IPS DF 4.7 (cell line): ENCODE measurements around the gene BLM.
"Not testable (repeated sequence)": the region's sequence is repeated elsewhere in the genome, so short reads cannot be mapped to it uniquely, and the experiment has no call there.

Experiments
- DNase-seq: peaks from one replicate; pipeline ENCODE4 v3.0.0-alpha.2; 2013; ENCODE audit warnings: low spot score; ENCODE audit errors: extremely low read depth

The BLM gene

DNA sequence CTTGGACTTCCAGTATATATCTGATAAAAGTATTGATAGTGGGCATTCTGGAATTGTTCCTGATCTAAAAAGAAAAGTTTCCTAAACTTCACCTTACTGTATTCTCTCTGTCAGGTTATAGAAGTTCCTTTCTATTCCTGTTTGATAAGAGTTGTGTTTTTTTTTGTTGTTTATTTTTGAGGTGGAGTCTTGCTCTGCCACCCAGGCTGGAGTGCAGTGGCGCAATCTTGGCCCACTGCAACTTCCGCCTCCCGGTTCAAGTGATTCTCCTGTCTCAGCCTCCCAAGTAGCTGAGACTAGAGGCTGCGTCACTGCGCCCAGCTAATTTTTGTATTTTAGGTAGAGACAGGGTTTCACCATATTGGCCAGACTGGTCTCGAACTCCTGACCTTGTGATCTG is 13.1 kb downstream of the BLM start:
- DNase-seq, result no peak

DNA sequence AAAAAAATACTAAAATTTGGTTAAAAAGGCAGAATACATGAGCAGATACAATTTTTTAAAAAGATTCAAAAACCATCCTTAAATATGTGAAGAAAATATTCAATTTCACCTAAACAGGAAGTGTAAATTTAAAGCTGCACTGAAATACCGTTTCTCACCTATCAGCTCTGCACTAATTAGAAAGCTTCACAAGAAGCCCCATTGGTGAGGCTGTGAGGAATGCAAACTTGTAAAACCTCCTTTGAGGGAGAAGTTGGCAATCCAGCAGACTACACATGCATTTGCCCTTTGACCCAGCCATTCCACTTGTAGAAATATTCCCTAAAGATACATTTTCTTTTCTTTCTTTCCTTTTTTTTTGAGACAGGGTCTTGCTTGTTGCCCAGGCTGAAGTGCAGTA is 18.8 kb downstream of the BLM start:
- no peak for DNase-seq

DNA sequence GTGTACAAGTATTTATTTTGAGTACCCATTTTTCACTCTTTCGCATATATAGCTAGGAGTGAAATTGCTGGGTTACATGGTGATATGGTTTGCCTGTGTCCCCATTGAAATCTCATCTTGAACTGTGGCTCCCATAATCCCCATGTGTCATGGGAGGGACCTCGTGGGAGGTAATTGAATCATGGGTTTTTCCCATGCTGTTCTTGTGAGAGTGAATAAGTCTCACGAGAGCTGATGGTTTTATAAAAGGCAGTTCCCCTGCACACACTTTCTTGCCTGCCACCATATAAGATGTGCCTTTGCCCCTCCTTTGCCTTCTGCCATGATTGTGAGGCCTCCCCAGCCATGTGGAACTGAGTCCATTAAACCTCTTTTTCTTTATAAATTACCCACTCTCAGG is 23.4 kb downstream of the BLM start:
- DNase-seq, result not testable (repeated sequence)

DNA sequence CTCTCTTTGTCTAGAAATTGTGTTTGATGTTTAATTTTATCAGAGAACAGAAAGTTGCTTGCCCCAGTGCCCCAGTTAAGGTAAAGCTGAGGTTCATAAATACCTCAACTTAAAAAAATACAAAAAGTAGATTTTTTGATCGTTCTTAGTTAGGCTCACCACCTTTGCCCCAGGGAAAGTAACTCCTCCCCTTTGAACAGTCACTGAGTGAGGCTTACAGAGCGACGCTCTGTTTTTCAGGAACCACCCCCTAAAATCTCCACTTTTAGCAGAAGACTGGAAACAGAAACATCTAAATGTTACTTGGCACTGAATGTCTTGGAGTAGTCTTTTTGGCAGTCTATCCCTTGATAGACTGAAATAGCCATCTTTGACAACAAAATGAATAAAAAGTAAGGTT is 24.9 kb downstream of the BLM start:
- DNase-seq, result no peak

DNA sequence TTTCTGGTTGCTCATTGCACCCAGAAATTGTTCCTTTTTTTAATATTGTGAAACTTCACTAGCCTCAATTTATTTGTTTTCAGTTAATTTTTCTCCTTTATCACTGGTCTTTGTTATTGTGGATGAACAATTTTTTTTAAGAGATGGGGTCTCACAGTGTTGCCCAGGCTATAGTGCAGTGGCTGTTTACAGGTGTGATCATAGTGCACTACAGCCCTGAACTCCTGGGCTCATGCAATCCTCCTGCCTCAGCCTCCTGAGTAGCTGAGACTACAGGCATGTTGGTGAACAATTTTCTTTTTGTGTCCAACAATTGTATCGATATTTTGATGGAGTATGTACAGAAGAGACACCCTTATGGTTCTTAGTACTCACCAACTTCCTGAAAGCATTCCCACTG is 26.3 kb downstream of the BLM start:
- DNase-seq, result no peak

DNA sequence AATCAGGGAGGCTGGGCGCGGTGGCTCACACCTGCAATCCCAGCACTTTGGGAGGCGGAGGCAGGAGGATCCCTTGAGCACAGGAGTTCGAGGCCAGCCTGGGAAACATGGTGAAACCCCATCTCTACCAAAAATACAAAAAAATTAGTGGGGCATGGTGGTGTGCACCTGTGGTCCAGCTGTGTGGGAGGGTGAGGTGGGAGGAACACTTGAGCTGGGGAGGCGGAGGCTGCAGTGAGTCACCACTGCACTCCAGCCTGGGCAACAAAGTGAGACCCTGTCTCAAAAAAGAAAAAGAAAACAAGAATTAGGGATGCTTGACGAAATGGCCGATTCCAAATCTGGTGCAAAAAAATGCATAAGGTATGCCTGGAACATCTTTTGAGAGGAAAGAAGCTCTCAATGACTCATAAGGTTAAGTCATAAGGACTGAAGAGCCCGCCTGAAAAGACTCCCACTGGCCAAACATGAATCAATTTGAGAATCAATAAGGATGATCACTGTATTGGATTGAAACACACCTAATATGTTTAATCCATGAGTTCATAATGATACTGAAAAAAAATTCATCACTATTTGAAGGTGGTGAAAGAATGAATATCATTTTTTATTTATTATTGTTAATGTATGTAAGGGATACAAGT is 27.7 kb downstream of the BLM start:
- DNase-seq, result no peak

DNA sequence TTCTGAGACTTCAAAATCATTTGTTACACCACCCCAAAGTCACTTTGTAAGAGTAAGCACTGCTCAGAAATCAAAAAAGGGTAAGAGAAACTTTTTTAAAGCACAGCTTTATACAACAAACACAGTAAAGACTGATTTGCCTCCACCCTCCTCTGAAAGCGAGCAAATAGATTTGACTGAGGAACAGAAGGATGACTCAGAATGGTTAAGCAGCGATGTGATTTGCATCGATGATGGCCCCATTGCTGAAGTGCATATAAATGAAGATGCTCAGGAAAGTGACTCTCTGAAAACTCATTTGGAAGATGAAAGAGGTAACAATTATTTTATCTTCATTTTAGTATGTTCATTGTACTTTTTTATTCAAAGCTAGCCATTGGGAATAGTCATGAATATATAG is 32.6 kb downstream of the BLM start:
- no peak for DNase-seq

DNA sequence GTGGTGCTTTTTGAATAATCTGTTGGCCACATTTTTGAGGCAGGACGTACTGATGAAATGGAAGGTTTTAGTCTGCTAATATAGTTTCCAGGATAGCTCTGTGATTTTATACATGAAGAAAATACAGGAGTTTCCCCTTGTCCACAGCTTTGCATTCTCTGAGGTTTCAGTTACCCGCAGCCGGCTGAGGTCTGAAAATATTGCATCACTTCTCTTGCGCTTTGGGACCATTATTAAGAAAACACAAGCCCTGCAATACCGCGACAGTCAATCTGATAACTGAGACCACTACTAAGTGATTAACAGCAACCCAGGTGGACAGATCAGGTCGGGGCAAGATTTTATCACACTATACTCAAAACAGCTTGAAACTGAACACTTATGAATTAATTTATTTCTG is 33.0 kb downstream of the BLM start:
- DNase-seq, result no peak

DNA sequence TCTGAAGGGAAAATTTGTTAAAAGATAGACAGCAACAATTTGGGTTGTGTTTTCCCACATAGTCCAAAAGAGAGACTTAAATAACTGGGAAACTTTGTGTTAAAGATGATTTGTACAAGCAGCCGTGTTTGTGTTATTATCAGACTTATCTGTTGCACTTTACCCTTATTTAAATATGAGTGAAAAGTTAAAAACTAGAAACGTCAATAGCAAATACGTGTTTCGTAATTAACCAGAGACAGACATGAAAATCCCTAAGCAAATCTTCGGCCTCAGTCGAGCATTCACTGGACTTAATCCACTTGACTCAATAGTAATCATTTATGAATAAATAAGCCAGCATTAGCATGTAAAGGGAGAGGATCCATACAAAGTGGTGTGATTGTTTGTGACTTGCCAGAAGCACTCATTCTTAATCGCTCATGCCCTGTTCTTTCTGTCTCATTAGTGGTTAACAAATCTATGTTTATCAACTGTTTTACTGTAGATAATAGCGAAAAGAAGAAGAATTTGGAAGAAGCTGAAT is 34.2 kb downstream of the BLM start:
- no peak for DNase-seq

DNA sequence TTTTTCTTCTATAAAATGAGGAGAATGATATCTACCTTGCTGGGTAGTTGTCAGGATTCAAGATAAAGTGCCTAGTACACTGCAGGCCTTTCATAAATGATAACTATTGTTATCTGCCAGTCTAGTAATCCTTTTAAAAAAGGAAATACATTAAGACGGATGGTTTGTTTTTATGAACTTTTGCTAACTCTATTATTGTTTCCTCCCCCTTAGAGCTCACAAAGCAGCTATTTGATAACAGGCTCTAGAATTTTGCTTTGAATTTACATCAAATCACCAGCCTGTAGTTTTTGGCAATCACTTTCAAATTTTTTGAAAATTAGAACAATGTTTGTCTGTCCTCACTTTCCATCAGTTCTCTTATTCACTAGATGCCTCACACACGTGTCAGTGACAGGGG is 39.8 kb downstream of the BLM start:
- DNase-seq, result no peak

DNA sequence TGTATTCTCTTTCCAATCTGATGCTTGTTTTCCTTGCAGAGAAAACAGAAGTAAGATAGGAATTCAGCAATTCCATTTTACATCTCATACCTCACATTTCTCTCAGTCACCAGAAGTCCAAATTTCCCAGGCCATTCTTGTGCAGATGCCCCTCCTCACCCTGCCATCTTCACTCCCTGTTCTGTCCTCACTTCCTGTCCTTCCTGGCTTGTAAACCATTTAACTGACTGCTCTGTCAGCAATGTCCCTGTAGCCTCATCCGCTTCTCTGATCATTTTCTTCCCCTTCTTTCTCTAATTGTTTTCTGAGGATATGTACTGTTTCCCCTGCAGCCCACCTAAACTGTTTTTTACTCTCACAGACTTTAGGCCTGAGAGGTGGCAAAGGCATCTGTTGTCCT is 40.3 kb downstream of the BLM start:
- DNase-seq, result no peak

DNA sequence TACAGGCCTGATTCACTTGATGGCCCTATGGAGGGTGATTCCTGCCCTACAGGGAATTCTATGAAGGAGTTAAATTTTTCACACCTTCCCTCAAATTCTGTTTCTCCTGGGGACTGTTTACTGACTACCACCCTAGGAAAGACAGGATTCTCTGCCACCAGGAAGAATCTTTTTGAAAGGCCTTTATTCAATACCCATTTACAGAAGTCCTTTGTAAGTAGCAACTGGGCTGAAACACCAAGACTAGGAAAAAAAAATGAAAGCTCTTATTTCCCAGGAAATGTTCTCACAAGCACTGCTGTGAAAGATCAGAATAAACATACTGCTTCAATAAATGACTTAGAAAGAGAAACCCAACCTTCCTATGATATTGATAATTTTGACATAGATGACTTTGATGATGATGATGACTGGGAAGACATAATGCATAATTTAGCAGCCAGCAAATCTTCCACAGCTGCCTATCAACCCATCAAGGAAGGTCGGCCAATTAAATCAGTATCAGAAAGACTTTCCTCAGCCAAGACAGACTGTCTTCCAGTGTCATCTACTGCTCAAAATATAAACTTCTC is 43.6 kb downstream of the BLM start:
- DNase-seq, result no peak

DNA sequence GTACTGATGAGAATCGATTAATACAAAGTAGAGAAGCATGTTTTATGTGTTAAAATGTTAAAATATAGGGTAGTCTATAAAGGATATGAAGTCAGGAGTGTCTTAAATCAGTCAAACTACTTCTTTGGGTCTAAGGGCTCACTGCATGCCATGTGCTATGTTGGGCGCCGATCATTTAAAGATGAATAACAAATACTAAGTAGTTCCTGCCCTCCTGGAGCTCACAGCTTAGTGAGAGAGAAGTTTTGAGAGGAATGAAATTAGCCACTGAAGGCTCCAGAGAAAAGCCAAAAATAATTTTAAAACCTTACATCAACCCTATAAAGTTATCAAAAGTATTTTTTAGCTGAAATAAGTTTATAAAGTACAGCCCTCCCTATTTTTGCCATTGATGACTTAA is 44.5 kb downstream of the BLM start:
- no peak for DNase-seq

DNA sequence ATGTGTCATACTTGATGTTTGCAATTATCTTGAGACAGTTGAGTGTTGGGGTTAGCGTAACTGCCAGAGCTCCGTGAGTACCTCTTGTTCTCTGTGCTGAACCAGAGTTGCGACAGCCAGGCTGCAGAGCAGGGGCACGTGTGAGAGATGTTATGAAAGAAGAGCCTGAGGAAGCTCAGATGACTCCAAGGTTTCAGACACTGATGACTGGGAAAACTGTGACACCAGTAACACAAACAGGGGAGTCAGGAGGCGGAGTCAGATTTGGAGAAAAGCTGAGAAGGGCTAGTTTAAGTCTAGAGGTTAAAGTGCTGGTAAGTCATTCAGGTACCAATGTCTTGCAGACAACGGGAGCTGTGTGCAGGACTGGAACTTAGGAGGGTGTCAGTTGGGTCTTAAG is 45.0 kb downstream of the BLM start:
- DNase-seq, result no peak

DNA sequence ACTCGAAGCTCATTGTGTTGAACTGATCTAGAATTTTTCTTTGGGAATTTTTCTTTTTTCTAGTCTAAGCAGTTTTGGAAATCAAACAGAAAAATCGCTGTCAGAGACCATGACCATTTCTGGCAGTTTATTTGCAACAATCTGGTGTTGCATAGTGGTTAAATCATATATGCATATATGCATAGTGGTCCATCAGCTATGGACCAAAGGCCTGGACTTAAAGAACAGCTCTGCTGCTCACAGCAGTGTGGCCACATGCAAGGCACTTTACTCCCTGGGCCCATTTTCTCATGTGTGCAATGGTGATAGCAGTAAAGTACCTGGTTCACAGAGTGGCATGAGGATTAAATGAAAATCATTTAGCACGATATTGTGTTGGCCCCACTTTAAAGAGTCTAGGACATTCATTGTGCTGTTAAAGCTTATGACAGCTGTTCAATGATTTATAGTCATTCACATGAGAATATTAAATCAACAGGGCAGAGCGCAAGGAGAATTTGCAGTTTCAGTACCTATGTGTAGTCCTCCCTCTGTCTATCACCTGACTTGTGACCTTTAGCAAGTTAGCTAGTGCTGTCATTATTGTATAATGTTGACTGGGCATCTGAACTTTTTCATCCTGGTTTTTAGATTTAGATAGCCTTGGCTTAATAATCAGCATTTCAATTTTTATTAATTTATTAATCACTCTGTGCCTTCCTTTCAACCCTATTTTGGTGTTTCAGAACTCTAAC is 46.4 kb downstream of the BLM start:
- DNase-seq, result no peak

DNA sequence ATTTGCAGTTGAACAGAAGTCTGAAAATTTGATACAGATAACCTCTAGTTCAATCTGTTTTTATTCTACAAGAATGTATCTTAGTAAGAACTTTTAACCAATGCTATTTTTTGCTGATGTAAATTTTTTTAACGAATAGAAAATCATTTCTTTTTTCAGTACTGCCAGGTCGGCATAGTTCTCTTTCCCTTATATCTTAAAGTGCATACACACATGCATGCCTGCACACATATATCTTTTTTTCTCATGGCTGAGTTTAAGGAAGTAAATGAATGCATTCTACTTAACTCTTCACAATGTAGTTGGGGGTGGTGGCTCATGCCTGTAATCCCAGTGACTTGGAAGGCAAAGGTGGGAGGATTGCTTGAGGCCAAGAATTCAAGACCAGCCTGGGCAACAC is 48.4 kb downstream of the BLM start:
- no peak for DNase-seq

DNA sequence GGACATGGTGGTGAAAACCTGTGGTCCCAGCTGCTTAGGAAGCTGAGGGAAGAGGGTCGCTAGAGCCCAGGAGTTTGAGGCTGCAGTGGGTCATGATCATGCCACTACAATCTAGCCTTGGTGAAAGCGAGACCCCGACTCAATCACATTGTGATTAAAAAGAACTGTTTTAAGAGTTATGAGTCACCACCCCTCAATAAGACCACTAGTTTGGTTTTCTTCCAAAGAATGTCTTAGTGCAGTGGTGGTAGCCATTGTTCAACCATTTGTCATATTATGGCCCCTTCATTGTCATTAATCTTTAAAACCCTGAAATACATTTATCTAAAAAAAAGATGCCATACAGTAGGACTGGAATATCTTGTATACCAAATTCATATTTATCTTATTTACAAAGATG is 48.8 kb downstream of the BLM start:
- no peak for DNase-seq

DNA sequence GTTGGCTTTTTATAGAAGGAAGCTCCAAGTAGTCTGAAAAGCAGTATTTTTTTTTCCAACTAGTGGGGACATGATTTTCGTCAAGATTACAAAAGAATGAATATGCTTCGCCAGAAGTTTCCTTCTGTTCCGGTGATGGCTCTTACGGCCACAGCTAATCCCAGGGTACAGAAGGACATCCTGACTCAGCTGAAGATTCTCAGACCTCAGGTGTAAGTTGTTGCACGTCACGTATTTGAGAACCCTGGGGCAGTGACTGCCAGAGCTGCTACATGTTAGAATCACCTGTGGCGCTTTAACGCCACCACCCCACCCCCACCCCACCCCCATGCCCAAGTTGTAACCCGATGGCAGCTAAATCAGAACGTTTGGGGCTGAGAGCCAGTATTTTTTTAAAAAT is 52.2 kb downstream of the BLM start:
- no peak for DNase-seq

DNA sequence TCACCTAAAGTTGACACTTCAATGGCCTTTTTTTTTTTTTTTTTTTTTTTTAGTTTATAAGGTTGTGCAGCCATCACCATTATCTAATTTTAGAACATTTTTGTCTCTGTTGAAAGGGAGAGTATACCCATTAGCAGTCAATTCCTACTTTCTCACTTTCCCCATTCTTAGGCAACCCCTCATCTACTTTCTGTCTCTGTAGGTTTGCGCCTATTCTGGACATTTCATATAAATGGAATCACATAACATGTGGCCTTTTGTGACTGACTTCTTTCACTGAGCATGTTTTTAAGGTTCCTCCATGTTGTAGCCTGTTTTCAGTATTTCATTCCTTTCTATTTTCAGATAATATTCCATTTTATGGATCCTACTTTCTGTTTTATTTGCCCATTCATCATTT is 56.3 kb downstream of the BLM start:
- DNase-seq, result no peak

DNA sequence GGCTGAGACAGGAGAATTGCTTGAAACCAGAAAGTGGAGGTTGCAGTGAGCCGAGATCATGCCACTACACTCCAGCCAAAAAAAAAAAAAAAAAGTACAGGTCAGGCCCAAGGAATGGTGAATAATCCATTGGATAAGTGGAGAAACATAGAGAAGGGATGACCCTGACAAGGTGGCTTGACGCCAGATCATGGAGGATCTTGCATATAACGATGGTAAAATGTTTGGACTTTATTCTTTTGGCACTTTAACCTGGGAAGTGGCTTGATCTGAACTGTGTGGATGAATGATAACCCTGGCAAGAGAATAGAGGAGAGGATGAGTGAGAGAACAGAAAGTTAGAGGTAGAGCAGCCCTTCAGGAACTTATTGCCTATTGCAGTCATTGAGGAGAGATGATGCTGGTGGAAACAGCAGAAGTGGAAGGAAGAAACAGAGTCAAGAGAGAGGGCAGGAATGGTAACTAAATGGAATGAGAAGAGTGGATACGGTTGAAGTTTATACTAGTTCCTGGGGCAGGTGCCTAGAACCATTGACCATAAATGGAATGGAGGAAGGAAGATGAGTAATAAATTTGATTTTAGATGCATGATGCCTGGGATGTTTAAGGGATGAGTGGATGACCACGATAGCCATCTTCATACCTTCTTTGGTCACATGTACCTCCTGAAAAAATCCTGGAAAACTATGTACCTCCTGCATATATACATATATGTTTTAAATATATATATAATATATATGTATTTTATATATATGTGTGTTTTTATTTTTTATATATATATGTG is 57.8 kb downstream of the BLM start:
- DNase-seq, result no peak

DNA sequence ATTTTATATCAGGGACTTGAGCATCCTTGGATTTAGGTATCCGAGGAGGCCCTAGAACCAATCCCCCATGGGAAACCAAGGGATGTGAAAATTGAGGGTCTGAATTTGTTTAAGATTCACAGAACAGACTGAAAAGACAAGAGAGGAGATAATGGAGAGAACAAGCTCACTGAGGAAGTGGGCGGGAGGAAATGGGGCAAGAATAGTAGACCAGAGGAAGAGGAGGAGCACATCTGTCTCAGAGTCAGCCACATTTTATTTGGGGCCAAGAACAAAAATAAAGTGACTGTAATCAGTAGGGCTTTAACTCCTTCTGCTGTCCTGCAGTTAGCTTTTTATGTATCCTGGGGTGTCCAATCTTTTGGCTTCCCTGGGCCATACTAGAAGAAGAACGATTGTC is 63.8 kb downstream of the BLM start:
- no peak for DNase-seq

DNA sequence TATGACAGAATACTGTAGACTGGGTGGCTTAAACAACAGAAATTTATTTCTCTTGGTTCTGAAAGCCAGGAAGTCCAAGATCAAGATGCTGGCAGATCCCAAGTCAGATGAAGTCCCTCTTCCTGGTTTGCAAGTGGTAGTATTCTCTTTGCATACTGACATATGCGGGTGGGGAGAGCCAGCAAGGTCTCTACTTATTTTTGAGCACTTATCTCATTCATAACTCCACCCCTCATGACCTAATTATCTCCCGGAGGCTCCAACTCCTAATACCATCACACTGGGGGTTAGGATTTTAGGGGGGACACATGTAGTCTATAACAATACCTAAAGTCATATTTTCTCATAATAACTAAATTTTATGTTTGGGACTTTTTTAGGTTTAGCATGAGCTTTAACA is 65.3 kb downstream of the BLM start:
- no peak for DNase-seq
